WTC11 (cell line): ENCODE data around the gene PRCC. TPM values are rescaled to one million over a fixed set of nuclear protein-coding genes. Genes with fewer than 3 reads are reported as not detected.
"Not testable (repeated sequence)": the region's sequence is repeated elsewhere in the genome, so short reads cannot be mapped to it uniquely, and the experiment has no call there.

Experiments used
- ATAC-seq: fragments of 200-7000 bp; cut with Tn5 transposase; 2 replicates; pipeline ENCODE4 v1.10.0; 2021; ENCODE audit warnings: mild to moderate bottlenecking, moderate library complexity
- CTCF ChIA-PET: fragments of 300-600 bp; sonication (Branson Sonifier 250); formaldehyde crosslinking; loops from one replicate; lab custom pipeline; 2021; ENCODE audit warnings: antibody characterized with exemption; lab: Charles Lee
- POLR2A ChIA-PET: fragments of 350-600 bp; sonication (Branson Sonifier 250); formaldehyde crosslinking; loops from one replicate; lab custom pipeline; 2021; ENCODE audit warnings: antibody characterized with exemption; lab: Charles Lee
- DNase-seq: peaks from one replicate; pipeline ENCODE4 v3.0.0; 2021; ENCODE audit warnings: low spot score
- H3K27ac Mint-ChIP-seq: 2 replicates; pipeline ENCODE4 v1.8.0; 2021; ENCODE audit warnings: mixed read lengths
- H3K27me3 Mint-ChIP-seq: 2 replicates; pipeline ENCODE4 v1.8.0; 2021; ENCODE audit warnings: low read depth, mild to moderate bottlenecking, moderate library complexity, mixed read lengths
- H3K36me3 Mint-ChIP-seq: 2 replicates; pipeline ENCODE4 v1.8.0; 2021; ENCODE audit warnings: mixed read lengths
- H3K4me1 Mint-ChIP-seq: 2 replicates; pipeline ENCODE4 v1.8.0; 2022; ENCODE audit warnings: mixed read lengths
- H3K4me3 Mint-ChIP-seq: 2 replicates; pipeline ENCODE4 v1.8.0; 2021; ENCODE audit warnings: mild to moderate bottlenecking, moderate library complexity, mixed read lengths
- H3K9me3 Mint-ChIP-seq: 2 replicates; pipeline ENCODE4 v1.8.0; 2021; ENCODE audit warnings: mixed read lengths
- AR ChIP-seq: fragments of 250-450 bp; sonication (Bioruptor Pico); IDR thresholded peaks from 2 replicates; pipeline ENCODE4 v1.9.0; 2021; ENCODE audit warnings: mild to moderate bottlenecking
- ARID4B ChIP-seq: sonication (generic); formaldehyde crosslinking; IDR thresholded peaks from 2 replicates; pipeline ENCODE4 v1.8.0; 2023; ENCODE audit warnings: missing genetic modification reagents, mild to moderate bottlenecking, borderline replicate concordance
- E2F1 ChIP-seq: sonication (generic); formaldehyde crosslinking; IDR thresholded peaks from 2 replicates; pipeline ENCODE4 v1.8.0; 2022; ENCODE audit warnings: mild to moderate bottlenecking, missing genetic modification reagents
- ESRRA ChIP-seq: sonication (generic); formaldehyde crosslinking; IDR thresholded peaks from 2 replicates; pipeline ENCODE4 v1.8.1; 2022; ENCODE audit warnings: mild to moderate bottlenecking, missing genetic modification reagents, borderline replicate concordance
- IRF1 ChIP-seq: sonication (generic); formaldehyde crosslinking; IDR thresholded peaks from 2 replicates; pipeline ENCODE4 v1.8.0; 2023; ENCODE audit warnings: missing genetic modification reagents
- JAZF1 ChIP-seq: fragments of 250-450 bp; sonication (Bioruptor Pico); IDR thresholded peaks from 2 replicates; pipeline ENCODE4 v1.9.0; 2021; ENCODE audit warnings: moderate library complexity, mild to moderate bottlenecking, inconsistent platforms
- NR2C2 ChIP-seq: sonication (generic); formaldehyde crosslinking; IDR thresholded peaks from 2 replicates; pipeline ENCODE4 v1.8.0; 2022; ENCODE audit warnings: mild to moderate bottlenecking, missing genetic modification reagents
- RELA ChIP-seq: sonication (generic); formaldehyde crosslinking; IDR thresholded peaks from 2 replicates; pipeline ENCODE4 v1.8.1; 2022; ENCODE audit warnings: missing genetic modification reagents, mild to moderate bottlenecking, borderline replicate concordance
- ZNF281 ChIP-seq: sonication (generic); formaldehyde crosslinking; IDR thresholded peaks from 2 replicates; pipeline ENCODE4 v1.8.0; 2023; ENCODE audit warnings: mild to moderate bottlenecking, missing genetic modification reagents
- total RNA-seq: library from RNA; stranded (reverse); gene quantifications from 3 replicates; pipeline ENCODE4 v1.2.3, GENCODE V29; 2021

Gene PRCC
- total RNA-seq, 1 experiment from 2014 or later, result 97.4 TPM

- TF ChIP-seq IRF1 (CRISPR knock-in tag) (no peak), ZNF281 (CRISPR knock-in tag) (no peak), AR (CRISPR knock-in tag) (no peak), E2F1 (CRISPR knock-in tag) (no peak), JAZF1 (CRISPR knock-in tag) (no peak), ARID4B (no peak), NR2C2 (CRISPR knock-in tag) (no peak)
Measured at GRCh38 chr1:156756355-156756754, 11.0 kb upstream of the PRCC start (continued).

- H3K27me3 Mint-ChIP-seq, ATAC-seq, H3K9me3 Mint-ChIP-seq, H3K36me3 Mint-ChIP-seq, H3K27ac Mint-ChIP-seq, H3K4me3 Mint-ChIP-seq, DNase-seq, POLR2A ChIA-PET: not testable (repeated sequence)
- peaks cover 12% of the 10 kb centered on the region for H3K4me1 Mint-ChIP-seq
- CTCF ChIA-PET, result interaction anchor here (2.2 kb wide), 1 partner anchor 68 kb away, joined by 5 read pairs; no protein-coding TSS in a partner anchor
Measured at GRCh38 chr1:156757572-156758253, 9.6 kb upstream of the PRCC start.

- ATAC-seq (peak; percentile 44), DNase-seq (no peak)
- Mint-ChIP-seq H3K36me3 (no peaks in the 10 kb centered on the region), H3K9me3 (no peaks in the 10 kb centered on the region), H3K27me3 (no peaks in the 10 kb centered on the region), H3K4me1 (peaks cover 4% of the 10 kb centered on the region; the same call in 1 of the 2 replicates), H3K27ac (no peak overlapping the region), H3K4me3 (no peak overlapping the region)
- ChIA-PET CTCF (interaction anchor here (1.2 kb wide), 1 partner anchor 9 kb away, joined by 3 read pairs; the partner anchor contains the start of gene HDGF), POLR2A (interaction anchor here (0.5 to 1.2 kb wide), 3 partner anchors 9 to 342 kb away, joined by 3 to 4 read pairs (median 3); partner anchors contain the start of gene HDGF)
- TF ChIP-seq ESRRA (CRISPR knock-in tag), result no peak
- no peak for TF ChIP-seq RELA
Measured at GRCh38 chr1:156760092-156760795, 7.1 kb upstream of the PRCC start.
